HEK293 (cell line): ENCODE results near the gene RNU7-1.

Experiments used
- CTCF ChIA-PET: fragments of 350-600 bp; formaldehyde crosslinking; extraction: SDS; loops from one replicate; lab custom pipeline; 2021; ENCODE audit warnings: antibody characterized with exemption; lab: Yijun Ruan, JAX
- POLR2A ChIA-PET: fragments of 300-600 bp; formaldehyde crosslinking; extraction: SDS; loops from one replicate; lab custom pipeline; 2020; ENCODE audit warnings: antibody characterized with exemption, inconsistent platforms; lab: Yijun Ruan, JAX
- H3K27ac ChIP-seq: fragments of 200-500 bp; sonication (Bioruptor generic); 2 replicates; pipeline ENCODE4 v1.5.1; 2014; ENCODE audit warnings: low read depth, low read length, control low read depth, inconsistent platforms; ENCODE audit errors: extremely low read depth
- H3K36me3 ChIP-seq, 2 experiments: fragments of 200-500 bp in 1 of 2; sonication (Bioruptor generic) in 1 of 2; 1 replicate in 1 of 2; 2 replicates in 1 of 2; pipeline ENCODE4 v1.5.1; 2014 to 2017; ENCODE audit warnings: inconsistent platforms in 2 of 2, low read length in 2 of 2; ENCODE audit not compliant: control insufficient read depth in 2 of 2, insufficient read depth in 1 of 2
- H3K4me1 ChIP-seq: fragments of 200-500 bp; sonication (Bioruptor generic); 2 replicates; pipeline ENCODE4 v1.5.1; 2014; ENCODE audit warnings: mild to moderate bottlenecking, low read length, inconsistent platforms; ENCODE audit not compliant: control insufficient read depth, insufficient read depth
- H3K4me3 ChIP-seq: 2 replicates; pipeline ENCODE4 v1.5.1; 2011; ENCODE audit warnings: low read depth, mild to moderate bottlenecking, control low read depth, low read length, moderate library complexity
- H3K9me3 ChIP-seq: fragments of 200-500 bp; sonication (Bioruptor generic); 2 replicates; pipeline ENCODE4 v1.5.1; 2014; ENCODE audit warnings: low read depth, low read length, inconsistent platforms; ENCODE audit not compliant: control insufficient read depth, insufficient read depth
- GLI2 ChIP-seq: fragments of 450-650 bp; formaldehyde crosslinking; IDR thresholded peaks from 2 replicates; pipeline ENCODE4; 2017; ENCODE audit warnings: missing biosample characterization, missing genetic modification characterization, low read depth, borderline replicate concordance
- GLIS1 ChIP-seq: fragments of 450-650 bp; formaldehyde crosslinking; IDR thresholded peaks from 2 replicates; pipeline ENCODE4 v1.5.1; 2016; ENCODE audit warnings: missing biosample characterization, missing genetic modification characterization
- HOXD13 ChIP-seq: sonication (generic); formaldehyde crosslinking; IDR thresholded peaks from 2 replicates; pipeline ENCODE4 v1.8.0; 2022; ENCODE audit warnings: missing genetic modification reagents, borderline replicate concordance
- KLF17 ChIP-seq: fragments of 450-650 bp; formaldehyde crosslinking; IDR thresholded peaks from 2 replicates; pipeline ENCODE4 v1.5.1; 2016; ENCODE audit warnings: missing biosample characterization, missing genetic modification characterization
- KLF7 ChIP-seq: fragments of 450-650 bp; formaldehyde crosslinking; IDR thresholded peaks from 2 replicates; pipeline ENCODE4 v1.5.1; 2016; ENCODE audit warnings: missing biosample characterization, missing genetic modification characterization, borderline replicate concordance
- SCRT2 ChIP-seq: fragments of 450-650 bp; formaldehyde crosslinking; IDR thresholded peaks from 2 replicates; pipeline ENCODE4 v1.5.1; 2016; ENCODE audit warnings: missing biosample characterization, missing genetic modification characterization
- SP7 ChIP-seq: fragments of 450-650 bp; formaldehyde crosslinking; IDR thresholded peaks from 2 replicates; pipeline ENCODE4 v1.5.1; 2016; ENCODE audit warnings: missing biosample characterization, missing genetic modification characterization
- ZBTB7A ChIP-seq: fragments of 450-650 bp; formaldehyde crosslinking; IDR thresholded peaks from 2 replicates; pipeline ENCODE4 v1.5.1; 2016; ENCODE audit warnings: low read depth, missing biosample characterization, missing genetic modification characterization
- ZFP69B ChIP-seq: fragments of 450-650 bp; formaldehyde crosslinking; IDR thresholded peaks from 2 replicates; pipeline ENCODE4 v1.5.1; 2016; ENCODE audit warnings: missing biosample characterization, missing genetic modification characterization
- ZNF121 ChIP-seq: fragments of 450-650 bp; formaldehyde crosslinking; IDR thresholded peaks from 2 replicates; pipeline ENCODE4 v1.5.1; 2016; ENCODE audit warnings: missing biosample characterization, missing genetic modification characterization
- ZNF175 ChIP-seq: fragments of 450-650 bp; formaldehyde crosslinking; IDR thresholded peaks from 2 replicates; pipeline ENCODE4 v1.5.1; 2016; ENCODE audit warnings: missing biosample characterization, missing genetic modification characterization
- ZNF202 ChIP-seq: fragments of 450-650 bp; formaldehyde crosslinking; IDR thresholded peaks from 2 replicates; pipeline ENCODE4 v1.5.1; 2016; ENCODE audit warnings: missing biosample characterization, missing genetic modification characterization, borderline replicate concordance
- ZNF239 ChIP-seq: fragments of 450-650 bp; formaldehyde crosslinking; IDR thresholded peaks from 2 replicates; pipeline ENCODE4 v1.5.1; 2016; ENCODE audit warnings: missing biosample characterization, missing genetic modification characterization
- ZNF416 ChIP-seq: fragments of 450-650 bp; formaldehyde crosslinking; IDR thresholded peaks from 2 replicates; pipeline ENCODE4 v1.5.1; 2016; ENCODE audit warnings: missing biosample characterization, missing genetic modification characterization
- ZNF571 ChIP-seq: fragments of 450-650 bp; formaldehyde crosslinking; IDR thresholded peaks from 2 replicates; pipeline ENCODE4 v1.5.0; 2017; ENCODE audit warnings: missing biosample characterization, missing genetic modification characterization
- ZNF585B ChIP-seq: fragments of 450-650 bp; formaldehyde crosslinking; IDR thresholded peaks from 2 replicates; pipeline ENCODE4 v1.5.1; 2016; ENCODE audit warnings: missing biosample characterization, missing genetic modification characterization
- ZNF654 ChIP-seq: fragments of 450-650 bp; formaldehyde crosslinking; IDR thresholded peaks from 2 replicates; pipeline ENCODE4 v1.5.1; 2016; ENCODE audit warnings: low read depth, missing biosample characterization, missing genetic modification characterization
- ZNF830 ChIP-seq: fragments of 450-650 bp; IDR thresholded peaks from 2 replicates; pipeline ENCODE4 v1.5.0; 2018; ENCODE audit warnings: missing biosample characterization, missing genetic modification characterization, low read depth, mild to moderate bottlenecking, moderate library complexity
- TF ChIP-seq, protein P1 (sequence below): fragments of 450-650 bp; formaldehyde crosslinking; IDR thresholded peaks from 2 replicates; pipeline ENCODE4 v1.5.1; 2016; ENCODE audit warnings: missing biosample characterization, missing genetic modification characterization

The RNU7-1 gene

GRCh38 chr12:6978188-6978587 is 34.6 kb downstream of the RNU7-1 start:
- CTCF ChIA-PET: interaction anchor here (0.6 to 1.6 kb wide), 4 partner anchors 17 to 229 kb away, joined by 3 to 4 read pairs (median 3); no protein-coding TSS in a partner anchor

GRCh38 chr12:6978611-6979011 is 35.0 kb downstream of the RNU7-1 start:
- ChIA-PET POLR2A (interaction anchor here (1.1 to 1.3 kb wide), 2 partner anchors 27 to 39 kb away, joined by 3 to 6 read pairs; partner anchors contain the start of gene LPCAT3), CTCF (interaction anchor here (0.6 kb wide), 1 partner anchor 108 kb away, joined by 3 read pairs; no protein-coding TSS in a partner anchor)
- H3K36me3 ChIP-seq: peaks cover 24 to 97% of the 10 kb centered on the region in 2 experiments
- H3K9me3 ChIP-seq: no peaks in the 10 kb centered on the region
- no peaks in the 10 kb centered on the region for H3K4me1 ChIP-seq
- H3K27ac ChIP-seq: no peak overlapping the region
- TF ChIP-seq SCRT2 (tag by site-specific recombination) (peak; percentile 50; the same call in 1 of the 2 replicates), KLF7 (no peak)
- no peak overlapping the region for H3K4me3 ChIP-seq

More at GRCh38 chr12:6978188-6978587, 34.6 kb downstream of the RNU7-1 start:
- POLR2A ChIA-PET: interaction anchor here (0.5 to 1.3 kb wide), 4 partner anchors 28 to 93 kb away, joined by 3 to 6 read pairs (median 4); partner anchors contain the start of genes LPCAT3 and LRRC23
- Histone ChIP-seq H3K27ac (no peak overlapping the region), H3K36me3 (peaks cover 23 to 93% of the 10 kb centered on the region in 2 experiments), H3K4me1 (no peaks in the 10 kb centered on the region), H3K4me3 (no peak overlapping the region), H3K9me3 (no peaks in the 10 kb centered on the region)
- no peak for TF ChIP-seq KLF17 (tag by site-specific recombination)
- TF ChIP-seq GLIS1: no peak
- no peak for TF ChIP-seq ZNF202 (tag by site-specific recombination)
- no peak for TF ChIP-seq HOXD13 (CRISPR knock-in tag)
- no peak for TF ChIP-seq ZNF121
- TF ChIP-seq ZNF830 (tag by site-specific recombination): no peak
- TF ChIP-seq KLF7: no peak
- no peak for TF ChIP-seq SP7 (tag by site-specific recombination)
- TF ChIP-seq ZNF416 (tag by site-specific recombination): no peak
- TF ChIP-seq ZNF571 (tag by site-specific recombination): no peak
- no peak for TF ChIP-seq ZNF175 (tag by site-specific recombination)
- TF ChIP-seq GLI2 (tag by site-specific recombination): no peak
- TF ChIP-seq ZNF239 (tag by site-specific recombination): no peak
- no peak for TF ChIP-seq ZBTB7A (tag by site-specific recombination)
- no peak for TF ChIP-seq ZNF585B
- TF ChIP-seq, protein P1, sequence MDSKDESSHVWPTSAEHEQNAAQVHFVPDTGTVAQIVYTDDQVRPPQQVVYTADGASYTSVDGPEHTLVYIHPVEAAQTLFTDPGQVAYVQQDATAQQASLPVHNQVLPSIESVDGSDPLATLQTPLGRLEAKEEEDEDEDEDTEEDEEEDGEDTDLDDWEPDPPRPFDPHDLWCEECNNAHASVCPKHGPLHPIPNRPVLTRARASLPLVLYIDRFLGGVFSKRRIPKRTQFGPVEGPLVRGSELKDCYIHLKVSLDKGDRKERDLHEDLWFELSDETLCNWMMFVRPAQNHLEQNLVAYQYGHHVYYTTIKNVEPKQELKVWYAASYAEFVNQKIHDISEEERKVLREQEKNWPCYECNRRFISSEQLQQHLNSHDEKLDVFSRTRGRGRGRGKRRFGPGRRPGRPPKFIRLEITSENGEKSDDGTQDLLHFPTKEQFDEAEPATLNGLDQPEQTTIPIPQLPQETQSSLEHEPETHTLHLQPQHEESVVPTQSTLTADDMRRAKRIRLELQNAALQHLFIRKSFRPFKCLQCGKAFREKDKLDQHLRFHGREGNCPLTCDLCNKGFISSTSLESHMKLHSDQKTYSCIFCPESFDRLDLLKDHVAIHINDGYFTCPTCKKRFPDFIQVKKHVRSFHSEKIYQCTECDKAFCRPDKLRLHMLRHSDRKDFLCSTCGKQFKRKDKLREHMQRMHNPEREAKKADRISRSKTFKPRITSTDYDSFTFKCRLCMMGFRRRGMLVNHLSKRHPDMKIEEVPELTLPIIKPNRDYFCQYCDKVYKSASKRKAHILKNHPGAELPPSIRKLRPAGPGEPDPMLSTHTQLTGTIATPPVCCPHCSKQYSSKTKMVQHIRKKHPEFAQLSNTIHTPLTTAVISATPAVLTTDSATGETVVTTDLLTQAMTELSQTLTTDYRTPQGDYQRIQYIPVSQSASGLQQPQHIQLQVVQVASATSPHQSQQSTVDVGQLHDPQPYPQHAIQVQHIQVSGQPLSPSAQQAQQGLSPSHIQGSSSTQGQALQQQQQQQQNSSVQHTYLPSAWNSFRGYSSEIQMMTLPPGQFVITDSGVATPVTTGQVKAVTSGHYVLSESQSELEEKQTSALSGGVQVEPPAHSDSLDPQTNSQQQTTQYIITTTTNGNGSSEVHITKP (tag by site-specific recombination): no peak
- TF ChIP-seq ZFP69B (tag by site-specific recombination): no peak
- no peak for TF ChIP-seq ZNF654
